EL (cell line): ENCODE data around the gene SPTBN5.

Source experiments
- DNase-seq: peaks from one replicate; pipeline ENCODE4 v3.0.0-alpha.2; 2016

SPTBN5 gene

GRCh38 chr15:41925086-41925608, 31.3 kb upstream of the SPTBN5 start:
- no peak for DNase-seq

DNA sequence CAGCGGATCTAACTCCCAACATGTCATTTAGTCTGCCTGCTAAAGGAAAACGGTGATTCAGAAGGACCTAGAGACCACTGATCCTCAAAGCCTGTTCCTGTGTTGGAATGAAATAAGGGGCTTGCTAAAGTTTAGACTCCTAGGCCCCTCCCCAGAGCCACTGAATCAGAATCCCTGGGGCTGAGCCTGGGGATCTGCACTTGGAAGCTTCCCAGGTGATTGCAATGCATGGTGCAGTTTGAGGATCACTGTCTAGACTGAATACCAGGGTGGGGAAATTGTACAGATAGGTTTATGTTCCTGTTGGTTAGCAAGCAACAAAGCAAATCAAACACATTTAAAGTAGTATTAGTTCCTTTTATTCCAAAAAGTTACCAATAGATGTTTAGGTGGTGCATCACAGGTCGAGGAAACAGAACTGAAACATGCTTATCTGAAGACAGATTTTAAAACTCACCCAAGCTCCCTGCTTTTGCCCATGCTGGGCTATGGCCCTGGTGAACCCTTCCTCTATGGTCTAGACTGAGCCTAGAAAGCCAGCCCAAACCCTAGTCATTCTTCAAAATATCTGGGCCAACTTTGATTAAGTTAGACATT, 29.6 kb upstream of the SPTBN5 start:
- DNase-seq = no peak

GRCh38 chr15:41922353-41922752, 28.5 kb upstream of the SPTBN5 start:
- no peak for DNase-seq

- no peak for DNase-seq
Observed at GRCh38 chr15:41921639-41922038, 27.8 kb upstream of the SPTBN5 start.

DNA sequence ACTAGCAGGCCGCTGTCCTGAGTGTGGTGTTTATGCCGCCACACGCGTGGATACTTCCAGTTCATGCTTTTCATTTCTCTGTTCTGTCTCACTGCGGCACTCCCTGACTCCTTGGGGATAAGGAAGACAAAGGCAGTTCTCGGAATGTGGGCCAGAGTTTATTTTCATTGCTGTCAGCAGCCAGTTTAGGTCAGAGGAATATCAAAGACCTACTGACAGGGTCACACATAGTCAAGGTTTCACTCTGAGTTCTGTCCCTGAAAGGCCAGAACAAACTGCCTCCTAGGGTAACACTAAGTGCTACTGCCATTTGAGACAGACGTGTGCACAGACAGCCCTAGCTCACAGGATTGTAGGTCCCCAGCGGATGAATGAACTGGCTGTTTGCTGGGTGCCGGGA, 27.3 kb upstream of the SPTBN5 start:
- no peak for DNase-seq

- peak; percentile 54 for DNase-seq
Observed at GRCh38 chr15:41919954-41920538, 26.2 kb upstream of the SPTBN5 start.

DNA sequence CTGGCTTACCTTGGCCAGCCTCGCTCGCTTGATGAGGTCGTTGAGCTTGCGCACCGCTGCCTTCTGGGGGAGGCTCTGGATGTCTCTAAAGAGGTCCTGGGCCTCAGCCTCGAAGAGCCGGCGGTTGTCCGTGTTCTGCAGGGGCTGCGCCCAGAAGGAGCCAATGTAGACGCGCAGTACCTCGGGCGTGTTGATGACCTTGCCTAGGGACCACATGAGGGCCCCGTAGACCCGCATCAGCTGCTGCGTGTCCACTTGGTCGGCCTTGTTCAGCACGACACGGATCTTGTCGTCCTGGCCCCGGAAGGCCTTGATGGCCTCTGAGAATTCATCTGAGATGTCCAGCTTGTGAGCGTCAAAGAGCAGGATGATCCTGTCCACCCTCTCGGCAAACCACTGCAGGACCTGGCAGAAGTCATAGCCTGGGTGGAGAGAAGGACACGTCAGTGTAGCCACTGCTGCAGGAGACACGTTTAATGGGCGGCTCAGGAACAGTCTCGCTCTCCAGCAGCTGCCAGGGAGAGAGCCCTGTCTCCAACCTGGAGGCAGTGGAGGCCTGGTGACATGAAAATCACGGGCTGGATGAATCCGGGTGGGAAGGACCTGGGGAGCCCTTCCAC, 25.5 kb upstream of the SPTBN5 start:
- no peak for DNase-seq

DNA sequence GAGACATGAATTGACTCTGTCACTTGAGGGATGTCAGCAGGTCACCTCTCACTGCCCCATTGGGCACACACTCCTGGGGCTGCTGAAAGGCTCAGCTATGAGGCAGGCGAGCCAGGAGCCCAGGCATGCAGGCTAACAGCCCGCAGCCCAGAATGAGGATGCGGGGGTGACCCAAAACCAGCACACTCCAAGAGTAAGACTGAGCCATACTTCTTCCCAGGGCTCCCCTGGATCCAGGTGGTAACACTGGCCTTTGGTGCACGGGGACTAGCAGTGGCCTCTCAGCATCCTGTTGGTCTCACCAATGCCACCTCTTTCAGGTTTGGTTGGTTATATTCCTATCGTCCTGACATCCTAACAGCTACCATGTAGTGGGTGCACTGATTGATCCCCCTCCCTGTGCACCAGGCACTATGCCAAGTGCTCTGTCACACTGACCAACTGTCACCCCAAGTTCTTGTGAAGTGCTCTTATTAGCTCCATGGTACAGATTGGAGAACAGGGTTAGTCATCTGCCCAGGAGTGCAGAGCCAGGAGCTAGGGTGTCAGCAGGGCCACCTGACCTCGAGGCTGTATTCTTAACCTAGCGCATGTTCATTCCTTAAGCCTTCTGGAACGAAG, 24.8 kb upstream of the SPTBN5 start:
- DNase-seq = no peak

DNA sequence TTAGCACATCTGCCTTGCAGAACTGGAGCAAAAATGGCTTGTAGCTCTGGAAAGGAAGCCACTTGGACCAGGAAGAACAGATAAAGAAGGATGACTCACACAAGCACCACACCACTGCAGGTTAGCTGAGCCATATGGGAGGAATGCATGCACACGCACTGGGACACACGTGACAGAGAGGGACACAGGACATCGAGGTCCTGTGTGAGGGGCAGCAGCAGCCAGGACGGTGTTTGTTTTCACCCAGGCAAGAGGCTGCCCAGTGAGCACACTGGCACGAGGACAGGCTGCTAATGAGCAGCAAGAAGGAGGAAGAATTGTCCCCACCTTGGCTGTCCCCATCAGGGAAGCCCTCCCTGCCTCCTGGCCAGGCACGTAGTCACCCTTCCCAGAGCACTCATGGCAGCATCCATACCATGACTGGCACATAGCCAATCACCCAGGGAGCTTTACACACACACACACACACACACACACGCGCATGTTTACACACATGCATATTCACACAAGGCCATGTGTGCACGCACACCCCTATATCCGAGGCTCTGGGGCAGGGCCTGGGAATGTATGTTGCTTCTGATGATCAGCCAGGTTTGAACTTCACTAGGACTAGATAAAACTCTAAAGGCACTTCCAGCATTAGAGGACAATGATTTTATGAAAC, 24.0 kb upstream of the SPTBN5 start:
- peak; percentile 79 for DNase-seq

GRCh38 chr15:41915255-41915994, 21.6 kb upstream of the SPTBN5 start:
- DNase-seq = no peak

DNA sequence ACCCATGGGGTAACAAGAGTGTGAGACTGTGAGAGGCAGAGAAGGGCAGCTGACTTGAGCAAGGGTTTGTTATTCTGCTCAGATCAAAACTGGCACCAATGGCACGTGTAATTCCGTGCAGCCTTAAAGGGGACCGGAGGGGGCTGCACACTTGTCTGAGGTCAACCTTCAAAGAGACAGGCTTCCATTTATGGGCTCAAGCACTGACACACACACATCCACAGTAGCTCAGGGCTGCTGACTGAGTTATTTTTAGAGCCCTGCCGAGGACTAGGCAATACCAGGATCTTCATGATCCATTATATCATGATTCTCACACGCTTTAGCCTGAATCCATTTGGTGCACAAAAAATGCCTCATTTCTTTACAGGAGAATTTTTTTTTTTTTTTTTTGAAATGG, 20.6 kb upstream of the SPTBN5 start:
- no peak for DNase-seq

DNA sequence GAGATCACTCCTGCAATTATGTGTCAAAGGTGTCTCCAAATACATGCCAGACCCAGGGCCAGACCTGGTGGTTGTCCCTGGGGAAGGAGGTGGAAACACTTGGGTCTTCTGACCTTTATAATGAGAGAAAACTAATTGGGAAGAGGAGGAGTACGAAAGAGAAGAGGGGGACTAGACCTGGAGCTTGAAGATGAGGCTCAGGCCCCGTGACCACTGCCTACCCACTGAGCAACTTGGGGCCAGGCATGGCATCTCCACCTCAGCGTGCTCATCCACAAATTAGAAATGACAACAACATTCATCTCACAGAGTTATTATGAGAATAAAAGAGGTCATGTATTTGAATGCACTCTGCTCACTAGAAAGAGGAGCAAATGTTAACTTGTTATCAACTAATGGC, 19.4 kb upstream of the SPTBN5 start:
- no peak for DNase-seq

DNA sequence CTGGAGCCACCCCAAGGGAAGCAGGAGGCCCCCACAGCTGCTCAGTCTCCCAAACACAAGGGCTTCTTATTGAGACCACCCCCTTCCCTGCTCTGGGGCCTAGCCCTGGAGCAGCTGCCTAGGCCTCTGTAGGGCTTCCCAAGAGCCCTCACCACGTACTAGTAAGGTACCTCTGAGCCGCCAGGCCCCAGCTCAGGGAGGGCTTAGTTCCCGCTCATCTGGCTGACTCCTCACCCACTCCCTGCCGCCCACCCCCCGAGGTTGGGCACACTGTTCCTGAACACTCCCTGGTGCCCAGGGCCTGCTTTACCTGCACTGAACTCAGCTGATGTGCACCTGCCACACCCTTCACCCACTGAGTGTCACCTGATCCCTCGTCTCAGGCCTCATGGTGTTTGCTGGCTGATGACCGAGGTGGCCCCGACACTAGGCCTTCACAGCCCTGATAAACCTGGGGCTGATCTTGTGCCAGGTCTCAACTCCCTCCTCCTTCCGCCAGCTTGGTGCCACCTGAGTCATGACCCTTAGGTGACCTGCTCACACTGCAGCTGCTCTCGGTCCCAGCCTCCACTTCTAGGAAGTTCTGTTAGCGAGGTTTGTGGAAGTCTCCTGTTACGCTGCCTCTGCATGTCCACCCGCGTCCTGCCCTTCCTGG, 18.0 kb upstream of the SPTBN5 start:
- DNase-seq = no peak

GRCh38 chr15:41908736-41909461, 15.0 kb upstream of the SPTBN5 start:
- DNase-seq = no peak

- no peak for DNase-seq
Observed at GRCh38 chr15:41907141-41907540, 13.3 kb upstream of the SPTBN5 start.

DNA sequence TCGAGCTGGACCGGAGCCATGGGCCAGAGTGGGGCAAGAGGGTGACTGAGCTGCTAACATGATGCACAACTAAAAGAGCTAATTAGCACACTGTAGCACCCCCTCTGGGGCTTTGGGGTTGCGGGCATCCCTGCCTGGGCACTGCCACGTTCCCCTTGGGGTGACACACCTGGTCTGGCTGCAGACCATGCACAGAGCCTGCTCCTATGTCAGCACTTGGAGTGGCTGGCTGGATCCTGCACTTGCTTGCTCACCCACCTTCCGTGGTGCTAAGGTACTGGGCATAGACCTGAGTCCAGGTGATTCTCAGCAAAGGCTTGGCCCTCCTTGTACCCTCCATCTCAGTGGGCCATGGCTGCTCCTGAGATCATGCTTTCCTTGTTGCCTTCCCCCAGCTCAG, 12.8 kb upstream of the SPTBN5 start:
- DNase-seq = no peak

DNA sequence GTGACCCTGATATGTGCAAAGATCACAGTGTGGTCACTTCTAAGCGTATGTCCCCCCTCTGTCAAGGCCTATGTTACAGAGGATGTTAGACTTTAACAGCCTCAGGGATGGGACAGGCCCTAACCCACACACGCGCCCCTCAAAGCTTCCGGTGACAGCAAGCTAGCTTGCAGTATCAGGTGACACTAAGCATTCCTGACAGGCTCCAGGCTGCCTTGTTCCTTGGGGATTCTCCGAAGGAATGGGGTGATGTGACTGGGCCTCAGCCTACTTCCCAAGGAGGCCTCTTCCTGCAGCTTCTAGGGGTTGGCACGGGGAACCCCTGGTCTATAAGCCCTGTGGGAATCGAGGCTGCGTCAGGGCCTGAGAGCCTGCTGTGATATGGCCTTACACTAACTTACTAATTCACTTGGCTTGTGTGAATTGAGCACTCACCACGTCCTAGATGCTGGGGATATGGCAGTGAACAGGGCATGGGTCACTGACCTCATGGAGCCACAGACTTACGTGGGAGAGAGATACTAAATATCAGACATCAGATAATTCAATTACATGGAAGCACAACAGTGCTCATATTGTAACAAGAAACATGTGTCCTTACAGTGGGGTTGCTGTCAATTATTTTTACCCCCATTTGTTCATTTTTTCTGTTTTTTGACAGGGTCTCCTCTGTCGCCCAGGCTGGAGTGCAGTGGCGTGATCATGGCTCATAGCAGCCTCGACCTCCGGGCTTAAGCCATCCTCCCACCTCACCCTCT, 11.4 kb upstream of the SPTBN5 start:
- DNase-seq = no peak

DNA sequence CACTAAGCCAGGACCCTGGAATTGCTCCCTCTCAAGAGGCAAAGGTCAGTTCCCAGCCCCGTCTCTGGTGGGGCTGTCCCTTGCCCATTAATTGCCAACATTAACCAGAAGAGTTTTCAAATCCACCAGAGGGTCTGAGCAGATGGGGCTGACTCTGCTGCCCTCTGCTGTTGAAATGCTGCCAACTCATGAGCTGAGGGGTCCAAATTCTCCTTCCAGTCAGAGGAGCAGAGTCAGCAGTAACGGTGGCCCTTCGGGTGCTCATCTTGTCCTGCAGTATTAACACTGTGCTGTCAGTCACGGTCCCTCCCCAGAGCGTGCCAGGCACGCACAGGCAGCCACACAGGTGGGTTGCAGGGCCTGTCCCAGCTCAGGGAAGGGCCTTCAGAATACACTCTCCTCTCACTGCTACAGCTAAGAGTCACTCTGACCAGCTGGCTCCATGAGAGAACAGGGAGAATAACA, 10.7 kb upstream of the SPTBN5 start:
- peak; percentile 73 for DNase-seq

- DNase-seq = no peak
Observed at GRCh38 chr15:41903782-41904181, 9.9 kb upstream of the SPTBN5 start.

GRCh38 chr15:41901431-41901830, 7.6 kb upstream of the SPTBN5 start:
- DNase-seq = no peak
